Endodermal cell (in vitro differentiated cells): Measurements from ENCODE around the gene CHAT. TPM values are rescaled to one million over a fixed set of nuclear protein-coding genes. Genes with fewer than 3 reads are reported as not detected.

Experiments
- DNase-seq: peaks from one replicate; pipeline ENCODE4 v3.0.0-alpha.2; 2017
- H3K27ac ChIP-seq: 2 replicates; pipeline ENCODE4 v1.5.1; 2013; ENCODE audit warnings: mild to moderate bottlenecking, low read depth, low read length, moderate library complexity
- H3K27me3 ChIP-seq: 2 replicates; pipeline ENCODE4 v1.6.1; 2013; ENCODE audit warnings: mild to moderate bottlenecking, low read length, moderate library complexity; ENCODE audit not compliant: insufficient read depth, control insufficient read depth, poor library complexity, severe bottlenecking
- H3K36me3 ChIP-seq: 2 replicates; pipeline ENCODE4 v1.7.0; 2013; ENCODE audit warnings: mild to moderate bottlenecking, low read length, moderate library complexity; ENCODE audit not compliant: control insufficient read depth, insufficient read depth
- H3K4me1 ChIP-seq: one replicate; pipeline ENCODE4 v1.7.0; 2013; ENCODE audit warnings: low read length; ENCODE audit not compliant: control insufficient read depth, insufficient read depth
- H3K4me3 ChIP-seq: 2 replicates; pipeline ENCODE4 v1.5.1; 2013; ENCODE audit warnings: mild to moderate bottlenecking, low read length, moderate library complexity
- H3K9ac ChIP-seq: 2 replicates; pipeline ENCODE4 v1.6.1; 2013; ENCODE audit warnings: mild to moderate bottlenecking, low read length, moderate library complexity; ENCODE audit not compliant: poor library complexity, severe bottlenecking; ENCODE audit errors: extremely low read depth
- H3K9me3 ChIP-seq: 2 replicates; pipeline ENCODE4 v1.6.1; 2013; ENCODE audit warnings: mild to moderate bottlenecking, low read length, moderate library complexity; ENCODE audit not compliant: control insufficient read depth
- H3K27ac Mint-ChIP-seq: 2 replicates; pipeline ENCODE4 v1.8.0; 2020; ENCODE audit warnings: mixed read lengths
- H3K27me3 Mint-ChIP-seq: 2 replicates; pipeline ENCODE4 v1.8.0; 2021; ENCODE audit warnings: mild to moderate bottlenecking, mixed read lengths; ENCODE audit not compliant: insufficient read depth
- H3K36me3 Mint-ChIP-seq: 2 replicates; pipeline ENCODE4 v1.8.0; 2020; ENCODE audit warnings: low read depth, mixed read lengths
- H3K4me1 Mint-ChIP-seq: 2 replicates; pipeline ENCODE4 v1.8.0; 2020; ENCODE audit warnings: mixed read lengths
- H3K4me3 Mint-ChIP-seq: 2 replicates; pipeline ENCODE4 v1.8.0; 2020; ENCODE audit warnings: mild to moderate bottlenecking, moderate library complexity, mixed read lengths
- H3K9me3 Mint-ChIP-seq: 2 replicates; pipeline ENCODE4 v1.8.0; 2020; ENCODE audit warnings: mild to moderate bottlenecking, mixed read lengths
- WGBS, 2 experiments: methylation state at CpG; one replicate each; pipeline versions ENCODE4 v1.1.5 to v1.1.7; 2013; ENCODE audit warnings: missing lambda C conversion rate in 2 of 2, mixed read lengths in 1 of 2; ENCODE audit not compliant: insufficient coverage in 1 of 2, insufficient read length in 1 of 2; 5-methylcytosine and 5-hydroxymethylcytosine counted together
- total RNA-seq, 2 donors: library from RNA; stranded (reverse); fragmentation: NEBNext Ultra II Directional in 1 of 2; extraction: Animal tissue kit (Norgen Biotek cat#: 25700) in 1 of 2; gene quantifications; 2 replicates in 1 of 2; 3 replicates in 1 of 2; pipeline ENCODE4 v1.2.1, GENCODE V29; 2021
- TF ChIP-seq, protein P1 (sequence below): fragments of 200-600 bp; sonication (generic); conservative IDR thresholded peaks from 2 replicates; pipeline ENCODE4 v1.5.0; 2021; ENCODE audit warnings: antibody characterized with exemption, mild to moderate bottlenecking

CHAT gene
- total RNA-seq, 2 donors from 2014 or later, result not detected

DNA sequence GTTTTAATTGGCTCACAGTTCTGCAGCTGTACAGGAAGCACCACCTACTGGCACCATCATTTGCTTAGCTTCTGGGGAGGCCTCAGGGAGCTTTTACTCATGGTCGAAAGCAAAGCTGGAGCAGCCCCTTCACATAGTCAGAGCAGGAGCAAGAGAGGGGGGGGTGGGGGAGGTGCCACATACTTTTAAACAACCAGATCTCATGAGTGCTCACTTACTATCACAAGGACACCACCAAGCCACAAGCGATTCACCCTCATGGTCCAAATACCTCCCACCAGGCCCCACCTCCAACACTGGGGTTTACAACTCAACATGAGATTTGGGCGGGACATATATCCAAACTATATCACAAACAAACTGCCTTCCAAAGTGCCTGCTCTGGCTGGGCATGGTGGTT, 35.4 kb upstream of the CHAT start:
- WGBS, 2 experiments, result 86 to 90% methylated on average over 2 to 3 of the region's 3 CpGs
- Histone ChIP-seq H3K9ac (no peak overlapping the region), H3K27ac (no peak overlapping the region), H3K36me3 (no peaks in the 10 kb centered on the region), H3K4me3 (no peak overlapping the region), H3K27me3 (no peaks in the 10 kb centered on the region), H3K9me3 (no peaks in the 10 kb centered on the region), H3K4me1 (no peaks in the 10 kb centered on the region)
- Mint-ChIP-seq H3K4me3 (no peak overlapping the region), H3K36me3 (no peaks in the 10 kb centered on the region), H3K27me3 (no peaks in the 10 kb centered on the region), H3K9me3 (no peaks in the 10 kb centered on the region), H3K4me1 (no peaks in the 10 kb centered on the region), H3K27ac (no peak overlapping the region)
- DNase-seq, result no peak
- TF ChIP-seq, protein P1, sequence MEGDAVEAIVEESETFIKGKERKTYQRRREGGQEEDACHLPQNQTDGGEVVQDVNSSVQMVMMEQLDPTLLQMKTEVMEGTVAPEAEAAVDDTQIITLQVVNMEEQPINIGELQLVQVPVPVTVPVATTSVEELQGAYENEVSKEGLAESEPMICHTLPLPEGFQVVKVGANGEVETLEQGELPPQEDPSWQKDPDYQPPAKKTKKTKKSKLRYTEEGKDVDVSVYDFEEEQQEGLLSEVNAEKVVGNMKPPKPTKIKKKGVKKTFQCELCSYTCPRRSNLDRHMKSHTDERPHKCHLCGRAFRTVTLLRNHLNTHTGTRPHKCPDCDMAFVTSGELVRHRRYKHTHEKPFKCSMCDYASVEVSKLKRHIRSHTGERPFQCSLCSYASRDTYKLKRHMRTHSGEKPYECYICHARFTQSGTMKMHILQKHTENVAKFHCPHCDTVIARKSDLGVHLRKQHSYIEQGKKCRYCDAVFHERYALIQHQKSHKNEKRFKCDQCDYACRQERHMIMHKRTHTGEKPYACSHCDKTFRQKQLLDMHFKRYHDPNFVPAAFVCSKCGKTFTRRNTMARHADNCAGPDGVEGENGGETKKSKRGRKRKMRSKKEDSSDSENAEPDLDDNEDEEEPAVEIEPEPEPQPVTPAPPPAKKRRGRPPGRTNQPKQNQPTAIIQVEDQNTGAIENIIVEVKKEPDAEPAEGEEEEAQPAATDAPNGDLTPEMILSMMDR, result no peak

DNA sequence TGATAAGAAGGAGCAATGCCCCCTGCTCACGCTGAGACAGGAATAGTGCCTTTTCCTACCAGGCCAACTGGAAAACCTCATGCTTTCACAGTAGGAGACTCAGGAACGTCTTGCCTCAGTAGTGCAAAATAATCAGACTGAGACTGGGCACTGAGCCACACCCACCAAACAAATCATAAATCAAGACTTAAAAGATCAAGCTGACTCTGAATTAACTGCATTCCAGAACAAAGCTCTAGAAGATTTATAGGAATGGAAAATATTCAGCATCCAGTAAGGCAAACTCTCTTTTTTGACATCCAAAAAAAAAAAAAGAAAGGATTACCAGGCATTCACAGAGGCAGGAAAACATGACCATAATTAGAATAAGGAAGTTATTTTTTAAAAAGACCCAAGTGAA, 34.2 kb upstream of the CHAT start:
- no peaks in the 10 kb centered on the region for H3K27me3 ChIP-seq
- DNase-seq, result no peak
- WGBS, 2 experiments, result 67 to 89% methylated on average over 1 to 2 of the region's 2 CpGs
- H3K9me3 Mint-ChIP-seq, result no peaks in the 10 kb centered on the region
- no peak overlapping the region for H3K4me3 Mint-ChIP-seq
- H3K36me3 Mint-ChIP-seq, result no peaks in the 10 kb centered on the region
- no peak overlapping the region for H3K9ac ChIP-seq
- H3K27ac ChIP-seq, result no peak overlapping the region
- H3K36me3 ChIP-seq, result no peaks in the 10 kb centered on the region
- no peak overlapping the region for H3K4me3 ChIP-seq
- H3K4me1 Mint-ChIP-seq, result no peaks in the 10 kb centered on the region
- no peaks in the 10 kb centered on the region for H3K9me3 ChIP-seq
- TF ChIP-seq, protein P1, result no peak
- no peaks in the 10 kb centered on the region for H3K4me1 ChIP-seq
- H3K27ac Mint-ChIP-seq, result no peak overlapping the region
- H3K27me3 Mint-ChIP-seq, result no peaks in the 10 kb centered on the region

DNA sequence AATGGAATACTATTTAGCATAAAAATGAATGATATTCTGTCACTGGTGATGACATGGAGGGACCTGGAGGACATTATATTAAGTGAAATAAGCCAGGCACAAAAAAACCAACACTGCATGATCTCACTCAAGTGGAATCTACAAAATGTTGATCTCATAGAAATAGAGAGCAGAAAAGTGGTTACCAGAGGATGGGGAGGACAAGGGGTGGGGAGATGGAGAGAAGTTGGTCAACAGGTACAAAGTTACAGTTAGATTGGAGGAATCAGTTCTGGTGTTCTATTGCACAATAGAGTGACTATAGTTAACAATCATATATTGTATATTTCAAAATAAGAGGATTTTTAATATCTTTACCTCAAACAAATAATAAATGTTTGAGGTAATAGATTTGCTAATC, 28.4 kb upstream of the CHAT start:
- Histone ChIP-seq H3K36me3 (no peaks in the 10 kb centered on the region), H3K27ac (no peak overlapping the region), H3K4me1 (no peaks in the 10 kb centered on the region), H3K9me3 (no peaks in the 10 kb centered on the region), H3K9ac (no peak overlapping the region), H3K4me3 (no peak overlapping the region), H3K27me3 (no peaks in the 10 kb centered on the region)
- Mint-ChIP-seq H3K36me3 (no peaks in the 10 kb centered on the region), H3K27ac (no peak overlapping the region), H3K4me1 (no peaks in the 10 kb centered on the region), H3K9me3 (no peaks in the 10 kb centered on the region), H3K4me3 (no peak overlapping the region), H3K27me3 (no peaks in the 10 kb centered on the region)
- no peak for DNase-seq
- TF ChIP-seq, protein P1, result no peak
